NCI-H2227 treated with DMSO at 0.1 percent for 48 hours (cell line): ENCODE data around the gene KIAA0513.

Experiments used
- DNase-seq: peaks from one replicate; lab custom pipeline; 2025; lab: John Stamatoyannopoulos, UW

KIAA0513 gene

DNA sequence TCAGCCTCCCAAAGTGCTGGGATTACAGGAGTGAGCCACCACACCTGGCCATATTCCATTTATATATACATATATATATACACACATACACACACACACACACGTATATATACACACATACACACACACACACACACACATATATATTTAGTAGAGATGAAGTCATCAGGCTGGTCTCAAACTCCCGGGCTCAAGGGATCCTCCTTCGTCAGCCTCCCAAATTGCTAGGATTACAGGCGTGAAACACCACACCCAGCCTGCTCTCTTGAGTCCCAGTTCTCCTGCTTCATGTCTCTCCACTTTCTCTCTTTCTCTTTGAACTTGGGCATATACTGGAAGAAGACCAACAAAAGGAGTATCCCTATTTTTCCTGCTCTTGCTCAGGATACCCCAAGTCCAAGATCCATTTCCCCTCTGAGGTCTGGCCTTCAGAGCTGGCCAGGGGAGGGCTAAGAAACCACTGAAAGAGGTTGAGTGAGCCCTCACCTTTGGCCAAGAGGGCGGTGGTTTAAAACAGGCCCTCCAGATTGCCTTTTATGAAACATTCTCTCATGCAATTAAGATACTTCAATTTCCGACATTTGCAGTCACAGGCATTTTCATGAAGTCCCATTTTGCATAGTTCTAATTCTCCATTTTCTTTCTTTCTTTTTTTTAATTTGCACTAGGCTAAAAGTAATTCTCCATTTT, 46.8 kb downstream of the KIAA0513 start:
- no peak for DNase-seq

DNA sequence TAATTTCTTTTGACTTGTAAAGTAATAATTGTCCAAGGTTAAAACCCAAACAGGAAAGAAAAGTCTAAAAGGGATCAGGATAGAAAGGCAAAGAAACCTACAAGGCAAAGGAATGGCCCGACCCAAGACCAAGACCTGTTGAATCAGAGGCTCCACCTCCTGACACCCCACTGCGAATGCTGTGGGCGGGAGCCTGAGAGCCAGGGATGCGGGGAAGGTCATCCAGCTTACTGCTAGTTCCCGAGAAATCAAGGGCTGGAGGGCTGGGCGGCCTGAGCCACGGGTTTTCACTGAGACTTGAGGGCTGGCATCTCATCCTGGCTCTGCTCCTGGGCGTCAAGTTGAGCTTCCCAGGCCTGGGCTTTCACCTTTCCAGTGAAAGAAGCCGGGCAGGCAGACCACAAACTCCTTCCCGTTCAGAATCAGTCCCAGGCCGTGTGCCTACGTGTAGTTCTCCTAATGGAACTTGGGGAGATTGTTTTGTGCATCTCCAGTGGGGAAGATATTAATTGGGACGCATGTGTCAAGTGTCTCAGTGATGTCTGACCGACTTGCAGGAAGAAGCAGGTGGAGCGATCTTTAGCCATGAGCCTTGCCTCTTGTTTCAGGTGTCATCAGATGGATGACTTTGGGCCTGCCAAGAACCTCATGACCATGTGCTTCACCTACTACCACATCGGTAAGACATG, 47.8 kb downstream of the KIAA0513 start:
- no peak for DNase-seq

DNA sequence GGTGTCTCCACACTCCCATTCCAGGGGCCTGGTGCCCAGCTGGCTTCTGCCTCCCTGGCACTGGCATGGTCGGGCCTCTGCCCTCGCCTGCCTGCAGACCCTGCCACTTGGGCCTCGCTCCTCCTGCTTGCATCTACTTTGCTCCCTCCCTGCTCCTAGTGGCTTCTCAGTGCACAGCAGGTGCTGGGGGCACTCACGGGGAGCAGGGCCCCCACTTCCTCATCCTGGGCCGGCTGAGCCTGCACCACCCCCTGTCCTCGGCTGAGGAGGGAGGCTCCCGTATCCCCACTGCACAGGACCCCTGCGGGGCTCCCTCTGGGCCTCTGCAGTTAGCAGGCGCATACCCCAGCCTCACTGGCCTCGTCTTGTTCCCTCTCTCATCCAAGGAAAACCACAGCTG, 49.4 kb downstream of the KIAA0513 start:
- DNase-seq: no peak

DNA sequence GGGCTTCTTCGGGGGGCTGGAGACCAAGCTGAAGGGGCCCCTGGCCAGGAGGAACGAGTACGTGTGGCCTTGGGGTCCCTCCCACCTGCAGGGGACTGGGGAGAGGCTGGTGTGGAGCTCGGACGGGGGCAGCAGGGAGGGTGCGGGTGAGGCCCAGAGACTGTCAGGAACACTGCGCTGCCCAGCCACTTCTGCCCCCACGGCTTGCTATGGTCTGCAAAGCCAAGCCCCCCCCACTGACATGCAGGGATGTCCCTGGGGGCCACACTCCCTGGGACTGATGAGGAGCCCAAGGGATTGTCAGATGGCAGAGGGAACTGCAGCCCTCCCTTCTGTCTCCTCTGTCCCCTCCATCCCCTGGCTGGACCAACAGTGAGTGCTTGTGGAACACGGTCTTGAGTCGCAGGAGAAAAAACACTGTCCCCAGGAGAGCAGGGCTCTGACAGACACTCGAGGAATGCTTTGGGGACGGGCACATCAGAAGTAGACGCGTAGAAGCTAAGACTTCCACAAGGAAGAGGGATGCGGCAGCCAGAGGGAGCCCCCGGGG, 50.1 kb downstream of the KIAA0513 start:
- no peak for DNase-seq

DNA sequence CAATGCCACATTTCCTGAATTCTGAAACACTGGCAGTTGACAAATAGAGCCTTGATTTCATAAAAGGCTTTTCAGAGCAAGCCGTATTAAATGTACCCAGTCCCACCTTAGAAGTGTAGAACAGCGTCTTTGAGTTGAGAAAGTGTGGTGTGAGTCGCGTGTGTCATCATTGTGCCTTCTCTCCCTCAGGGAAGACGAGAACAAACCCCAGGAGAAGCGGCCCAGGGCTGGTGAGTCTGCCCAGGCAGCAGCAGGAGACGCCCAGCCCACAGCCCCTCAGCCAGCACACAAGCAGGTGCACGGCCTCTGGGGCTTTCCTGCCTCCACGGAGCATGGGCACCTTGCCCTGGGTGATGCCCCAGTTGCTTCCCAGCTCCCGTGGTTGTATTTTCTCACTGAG, 50.6 kb downstream of the KIAA0513 start:
- no peak for DNase-seq

DNA sequence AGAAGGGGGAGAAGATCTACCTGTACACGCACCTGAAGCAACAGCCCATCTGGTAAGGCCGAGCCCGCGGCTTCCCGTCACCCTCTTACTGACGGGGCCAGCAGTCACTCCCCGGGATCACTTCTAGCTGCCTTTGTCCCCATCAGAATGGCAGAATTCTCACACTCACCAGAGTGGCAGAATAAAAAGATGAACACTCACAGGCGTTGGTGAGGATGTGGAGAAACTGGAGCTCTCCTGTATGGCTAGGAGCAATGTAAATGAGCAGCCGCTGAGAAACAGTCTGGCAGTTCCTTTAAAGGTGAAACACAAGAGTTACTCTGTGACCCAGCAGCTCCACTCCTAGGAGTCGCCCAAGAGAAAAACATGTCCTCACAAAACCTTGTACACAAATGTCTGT, 51.4 kb downstream of the KIAA0513 start:
- DNase-seq: no peak

DNA sequence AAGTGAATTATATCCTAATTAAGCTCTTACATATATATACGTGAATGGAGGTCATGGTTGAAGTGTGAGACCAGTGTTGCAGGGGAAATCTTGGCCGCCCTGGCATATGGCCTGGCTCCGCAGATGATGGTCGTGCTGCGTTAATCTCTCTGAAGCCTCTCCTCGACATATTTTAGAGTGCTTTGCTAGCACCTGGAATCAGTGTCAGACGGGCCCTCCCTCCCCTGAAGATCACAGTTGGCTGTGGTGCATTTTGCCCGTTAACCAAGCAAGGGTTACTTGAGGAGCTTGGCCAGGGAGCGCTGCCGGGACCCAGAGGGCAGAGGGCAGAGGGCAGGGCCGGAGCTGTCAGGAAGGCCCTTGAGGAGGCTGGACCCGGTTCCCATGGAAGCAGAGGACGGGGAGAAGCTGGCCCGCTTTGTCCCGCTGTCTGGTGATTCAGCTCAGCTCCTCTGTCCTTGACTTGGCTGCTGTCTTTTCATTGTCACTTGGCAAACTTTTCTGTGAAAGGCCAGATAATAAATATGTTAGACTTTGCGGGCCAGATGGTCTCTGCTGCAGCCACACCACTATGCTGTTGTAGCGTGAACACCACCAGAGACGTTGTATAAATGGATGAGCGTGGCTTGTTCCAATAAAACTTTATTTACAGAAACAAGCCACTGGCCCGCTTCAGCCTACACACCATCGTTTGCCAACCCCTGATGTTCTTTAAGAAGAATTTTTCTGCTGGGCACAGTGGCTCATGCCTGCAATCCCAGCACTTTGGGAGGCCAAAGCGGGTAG, 52.4 kb downstream of the KIAA0513 start:
- no peak for DNase-seq

DNA sequence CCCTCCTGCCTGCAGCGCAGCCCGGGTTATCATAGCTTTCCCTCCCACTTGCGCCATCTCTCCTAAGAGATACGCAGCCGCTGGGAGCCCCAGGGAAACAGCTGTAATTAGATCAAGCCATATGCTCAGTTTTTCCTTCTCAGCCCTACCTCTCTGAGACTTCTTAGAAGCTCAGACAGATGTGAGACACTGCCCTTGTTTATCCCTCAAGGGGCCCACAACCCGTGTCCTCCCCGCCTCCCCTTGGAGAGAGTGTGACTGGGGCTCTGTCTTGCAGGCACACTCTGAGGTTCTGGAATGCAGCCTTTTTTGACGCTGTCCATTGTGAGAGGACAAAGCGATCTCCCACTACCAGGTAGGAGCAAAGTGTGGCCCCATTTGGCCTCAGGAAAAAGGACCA, 53.4 kb downstream of the KIAA0513 start:
- no peak for DNase-seq

DNA sequence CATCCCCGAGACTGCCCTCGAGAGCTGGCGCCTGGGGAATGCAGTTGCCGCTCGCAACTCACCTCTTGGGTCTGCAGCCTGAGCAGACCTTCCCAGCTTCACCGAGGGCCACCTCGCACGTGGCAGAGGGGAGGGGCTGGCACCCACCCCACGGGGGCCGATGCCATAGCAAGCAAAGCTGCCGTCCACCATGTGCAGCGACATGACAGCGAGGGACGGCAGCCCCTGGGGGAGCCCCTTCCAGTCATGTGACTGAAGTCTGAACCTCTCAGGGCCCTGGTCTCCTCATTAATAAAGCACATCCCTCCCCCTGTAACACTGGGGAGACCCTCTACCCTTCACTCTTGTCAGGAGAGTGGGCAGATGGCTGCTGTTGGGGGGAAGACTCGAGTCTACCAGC, 54.2 kb downstream of the KIAA0513 start:
- DNase-seq: no peak

DNA sequence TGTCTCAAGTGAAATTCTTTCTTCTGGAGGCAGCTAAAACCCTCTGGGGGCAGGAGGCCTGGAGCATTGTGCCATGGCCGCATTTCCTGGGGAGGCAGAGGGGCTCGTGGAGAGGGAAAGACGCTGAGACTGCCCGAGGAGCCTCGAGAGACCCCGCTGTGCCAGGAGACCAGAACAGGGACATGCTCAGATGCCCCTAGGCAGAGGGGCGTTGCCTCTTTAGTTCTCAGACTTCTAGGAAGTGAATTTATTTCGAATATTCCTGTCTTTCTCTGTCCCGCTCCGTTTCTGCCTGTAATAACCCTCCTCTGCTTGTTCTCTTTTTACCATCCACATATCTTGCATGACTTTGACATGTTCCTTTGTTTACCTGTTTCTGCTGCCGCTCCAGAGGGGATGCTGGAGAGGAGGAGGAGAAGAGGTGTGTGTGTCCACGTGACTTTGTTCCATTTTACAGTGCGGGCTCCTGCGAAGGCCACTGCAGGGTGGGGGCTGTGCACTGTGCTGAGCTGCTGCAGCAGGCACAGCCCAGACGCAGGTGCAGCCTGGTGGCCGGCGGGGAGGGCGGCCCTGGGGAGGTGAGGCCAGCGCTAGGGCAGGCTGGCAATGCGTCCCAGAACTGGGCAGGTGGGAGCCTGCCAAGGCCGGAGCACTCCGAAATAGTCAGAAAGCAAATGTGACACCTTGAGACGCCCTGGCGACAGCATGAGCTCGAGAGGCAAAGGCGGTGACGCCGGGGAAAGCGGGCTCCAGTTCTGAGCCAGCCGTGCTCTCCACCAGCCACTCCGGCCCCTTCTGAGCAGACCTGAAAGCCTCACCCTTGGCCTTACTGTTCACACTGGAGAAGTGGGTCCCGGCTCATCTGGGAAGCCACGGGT, 54.8 kb downstream of the KIAA0513 start:
- no peak for DNase-seq

DNA sequence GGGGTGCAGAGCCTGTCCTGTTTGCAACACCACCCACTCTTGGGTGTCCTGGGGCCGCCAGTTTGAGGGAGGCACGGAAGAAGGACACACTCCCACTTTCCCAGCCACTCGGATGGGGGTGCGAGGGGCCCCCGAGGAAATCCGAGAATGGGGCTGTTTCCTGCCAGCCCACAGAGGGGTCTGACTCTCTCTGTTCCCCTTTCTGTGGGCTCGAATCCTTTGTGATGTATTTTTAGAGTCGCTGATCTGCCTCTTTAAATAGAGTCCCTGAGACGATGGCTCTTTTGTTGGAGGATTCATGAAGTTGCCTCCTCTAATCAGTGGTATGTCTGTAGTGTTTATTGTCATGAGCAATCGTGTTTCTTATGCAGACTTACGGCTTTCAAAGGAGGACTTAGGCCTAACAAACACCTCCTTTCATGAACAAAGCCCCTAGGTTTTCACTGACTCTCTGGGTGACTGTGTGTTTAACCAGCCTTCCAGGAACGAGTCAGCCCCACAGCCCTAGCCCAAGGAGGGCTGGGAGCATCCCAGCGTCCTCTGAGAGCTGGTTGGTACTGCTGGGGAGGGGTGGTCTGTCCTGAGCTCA, 55.5 kb downstream of the KIAA0513 start:
- DNase-seq: no peak

DNA sequence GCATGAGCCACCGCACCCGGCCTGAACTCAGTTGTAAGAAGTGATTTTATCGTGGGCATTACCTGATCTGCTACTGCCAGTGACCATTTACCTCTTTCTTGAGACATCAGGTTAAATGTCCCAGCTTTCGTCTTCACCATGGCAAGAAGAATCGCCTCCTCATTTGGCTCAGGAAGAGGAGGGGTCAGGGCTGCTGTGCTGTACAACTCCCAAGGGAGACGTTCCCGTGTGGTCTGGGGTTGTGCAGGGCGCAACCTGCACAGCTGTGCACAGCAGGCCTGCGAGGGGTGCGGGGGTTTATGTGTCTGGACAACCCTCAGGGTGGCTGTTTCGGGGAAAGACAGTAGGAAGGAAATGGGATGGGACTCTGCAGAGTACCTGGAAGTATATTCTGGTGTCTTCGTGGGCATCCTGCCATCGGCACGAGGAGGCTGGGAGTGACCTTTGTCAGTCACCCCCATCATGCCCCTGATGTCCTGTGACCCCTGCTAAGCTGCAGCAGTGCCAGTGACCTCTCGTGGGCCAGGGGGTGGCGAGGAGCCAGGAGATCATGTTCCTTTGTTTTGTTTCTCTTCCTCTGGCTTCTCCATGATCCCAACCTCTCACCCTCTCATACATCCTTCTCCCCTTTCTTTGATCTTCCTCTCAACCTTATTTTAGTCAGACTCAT, 57.4 kb downstream of the KIAA0513 start:
- no peak for DNase-seq

DNA sequence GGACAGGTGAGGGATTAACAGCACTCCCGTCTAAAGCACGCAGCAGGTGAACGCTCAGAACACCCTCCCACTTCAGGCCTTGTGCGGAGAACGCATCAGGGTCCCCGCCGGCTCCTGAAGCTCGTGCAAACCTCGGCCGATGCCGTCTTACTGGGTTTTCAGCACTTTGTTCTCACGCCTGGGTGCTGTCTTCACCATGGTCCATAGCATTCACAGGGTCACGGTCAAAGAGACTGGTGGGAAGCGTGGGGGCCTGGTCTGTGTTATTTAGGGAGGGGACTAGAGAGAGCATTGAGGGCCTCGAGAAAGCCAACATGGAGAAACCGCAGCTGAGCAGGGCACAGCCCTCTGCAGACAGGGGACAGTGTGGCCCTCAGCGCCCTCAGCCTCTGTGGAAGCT, 58.1 kb downstream of the KIAA0513 start:
- DNase-seq: no peak

DNA sequence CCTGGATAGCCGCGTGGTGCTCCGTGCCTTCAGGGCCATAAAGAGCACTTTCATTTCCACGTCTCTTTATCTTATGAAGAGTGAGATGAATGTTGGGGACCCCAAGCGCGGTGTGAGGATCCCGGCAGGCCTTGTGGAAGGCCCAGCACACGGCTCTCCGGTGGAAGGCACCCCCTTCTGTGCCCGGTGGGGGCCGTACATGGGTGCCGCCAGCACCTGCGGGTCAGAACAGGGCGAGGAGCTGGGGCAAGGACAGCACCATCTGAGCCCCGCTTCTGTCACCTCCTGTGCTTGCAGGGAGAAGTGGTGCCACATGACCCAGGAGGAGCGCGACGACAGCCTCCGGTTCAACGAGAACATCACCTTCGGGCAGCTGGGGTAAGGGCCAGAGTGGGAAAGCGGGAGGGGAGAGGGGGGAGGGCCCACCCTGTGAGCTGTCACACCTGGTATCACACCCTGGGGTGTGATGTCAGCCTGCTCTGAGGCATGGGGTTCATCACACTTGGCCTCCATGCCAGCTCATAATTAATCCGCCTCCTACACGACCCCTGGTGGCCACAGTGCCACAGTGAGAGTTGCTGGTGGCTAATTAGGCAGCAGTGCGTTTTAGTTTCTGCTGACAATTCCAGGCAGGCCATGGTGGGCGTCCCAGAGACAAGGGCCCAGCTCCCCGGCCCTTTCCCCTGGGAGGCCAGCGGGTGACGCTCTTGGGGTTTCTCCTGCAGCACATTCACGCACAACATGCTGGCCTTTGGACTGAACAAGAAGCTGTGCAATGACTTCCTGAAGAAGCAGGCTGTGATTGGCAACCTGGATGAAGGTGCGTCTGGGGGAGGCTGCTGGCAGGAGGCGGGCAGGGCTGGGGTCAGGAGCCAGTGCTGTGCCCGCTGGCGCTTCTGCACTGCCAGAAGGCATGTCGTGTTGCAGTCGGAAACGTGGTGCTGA, 59.0 kb downstream of the KIAA0513 start:
- DNase-seq: no peak

DNA sequence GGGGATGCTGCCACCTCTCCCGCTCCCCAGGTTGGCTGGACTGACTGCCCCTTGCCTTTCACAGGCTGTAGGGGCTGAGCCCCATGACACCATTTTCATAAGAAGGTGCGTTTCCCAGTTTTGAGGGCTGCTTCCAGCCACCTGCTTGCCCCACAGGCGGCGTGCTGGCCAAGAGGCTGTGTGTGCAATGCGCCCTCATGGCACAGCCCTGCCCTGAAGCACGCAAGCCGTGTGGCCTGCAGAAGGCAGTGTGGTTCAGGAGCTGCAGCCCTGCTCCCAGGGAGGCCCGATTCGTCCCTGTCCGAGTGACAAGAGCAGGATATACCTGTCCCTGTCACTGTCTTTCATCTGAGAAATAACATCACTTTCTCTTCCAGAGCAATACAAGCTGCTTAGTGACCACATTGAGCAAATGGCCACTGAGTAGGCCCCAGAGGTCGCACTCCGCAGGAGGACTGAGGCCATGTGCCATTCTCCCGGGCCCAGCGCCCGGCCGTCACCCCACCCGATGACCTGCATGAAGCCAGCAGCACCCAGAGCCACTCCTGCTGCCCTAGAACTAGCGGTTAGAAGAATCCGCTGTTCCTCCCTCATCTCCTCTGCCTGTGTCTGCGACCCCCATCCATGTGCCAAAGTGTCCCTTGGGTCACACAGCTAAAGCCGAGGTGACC, 60.4 kb downstream of the KIAA0513 start:
- DNase-seq: no peak

DNA sequence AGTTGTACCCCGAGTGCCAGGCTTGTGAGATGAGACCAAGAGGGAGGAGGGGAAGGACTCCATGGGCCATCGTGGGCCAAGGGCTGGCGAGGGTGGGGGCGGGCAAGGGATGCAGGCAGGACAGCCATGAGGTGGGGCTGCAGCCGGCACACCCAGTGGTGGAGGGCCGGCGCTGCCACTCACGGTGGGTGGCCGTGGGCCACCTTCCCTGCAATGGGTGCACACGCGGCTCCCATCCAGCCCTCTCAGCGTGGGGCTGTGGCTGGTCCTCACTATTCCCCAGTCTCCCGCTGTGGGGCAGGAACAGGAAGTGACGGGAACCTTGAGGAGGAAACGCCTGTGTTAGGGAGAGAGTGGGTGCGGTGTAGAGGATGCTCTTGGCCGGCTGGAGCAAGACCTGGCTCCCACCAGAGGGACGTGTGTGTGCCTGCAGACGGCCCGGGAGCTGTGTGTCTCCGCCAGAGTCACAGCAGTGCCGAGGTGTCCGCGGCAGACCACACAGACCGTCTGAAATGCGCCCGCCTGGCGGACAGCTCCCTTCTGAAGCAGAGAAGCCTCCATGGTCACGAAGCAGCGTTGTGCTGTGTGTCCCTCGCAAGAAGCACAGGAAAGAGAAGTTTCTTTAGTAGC, 61.1 kb downstream of the KIAA0513 start:
- no peak for DNase-seq

DNA sequence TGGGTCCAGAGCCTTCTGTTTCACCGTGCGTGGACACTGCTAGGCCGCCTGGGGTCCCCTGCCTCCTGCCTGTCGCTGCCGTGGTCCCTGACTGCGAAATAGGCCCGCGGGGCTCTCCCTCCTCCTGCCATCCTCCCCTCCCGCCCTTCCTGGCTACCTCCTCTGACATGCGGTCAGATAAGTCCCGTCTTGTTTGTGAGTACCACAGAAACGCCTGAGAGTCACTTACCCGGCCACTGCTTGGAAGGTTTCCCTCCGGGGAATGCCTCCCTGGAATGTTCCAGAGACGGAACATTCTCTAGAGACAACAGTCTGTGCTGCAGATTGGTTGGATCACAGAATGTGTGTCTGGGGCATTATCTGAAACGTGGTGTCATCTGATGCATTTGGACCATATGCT, 61.9 kb downstream of the KIAA0513 start:
- DNase-seq: no peak

DNA sequence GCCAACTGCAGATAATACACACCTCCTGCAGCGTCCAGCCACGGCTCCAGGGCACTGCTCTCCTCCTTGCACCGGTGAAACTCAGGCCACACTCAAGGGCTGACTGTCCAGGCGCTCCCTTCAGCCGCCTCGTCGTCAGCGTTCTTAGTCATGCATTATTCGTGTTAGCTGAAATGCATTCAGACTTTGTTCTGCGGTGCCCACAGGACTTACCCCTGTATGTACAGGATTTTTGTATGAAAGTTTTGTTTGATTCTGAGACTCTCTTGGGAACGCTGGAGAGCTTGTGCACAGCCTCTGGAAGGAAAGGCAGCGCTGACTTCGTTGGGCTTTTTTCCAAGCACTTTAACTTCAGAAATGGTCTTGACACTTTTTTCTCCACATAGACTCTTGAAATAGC, 62.6 kb downstream of the KIAA0513 start:
- DNase-seq: no peak
